ENCODE results near the gene MAGI1. TPM values are rescaled to one million over a fixed set of nuclear protein-coding genes. Genes with fewer than 3 reads are reported as not detected.

Gene MAGI1
- polyA plus RNA-seq, 3 donors = not detected

GRCh38 chr3:65659396-65659795 lies 379.3 kb downstream of the MAGI1 start:
- no peak overlapping the region for H3K4me2 ChIP-seq (replicated peaks; ENCODE audit: extremely low read depth, low read length, poor library complexity, severe bottlenecking)
- intact Hi-C loops (cut with micrococcal nuclease) = no loop called here
- no peaks in the 10 kb centered on the region for H3K4me1 Mint-ChIP-seq

GRCh38 chr3:65658401-65658800 lies 380.3 kb downstream of the MAGI1 start:
- Histone ChIP-seq H3K4me1 (ENCODE audit: control insufficient read depth in 1 of 2, insufficient read depth in 2 of 2, low read length in 2 of 2) (no peaks in the 10 kb centered on the region), H3K9me3 (replicated peaks in 1 of 2; ENCODE audit: control insufficient read depth in 1 of 2, insufficient read depth in 1 of 2, low read length in 2 of 2) (no peaks in the 10 kb centered on the region), H3K4me3 (replicated peaks in 1 of 3; ENCODE audit: low read depth in 2 of 3, low read length in 3 of 3) (no peak overlapping the region), H4K20me1 (ENCODE audit: insufficient read depth, low read length) (no peaks in the 10 kb centered on the region), H3K79me2 (ENCODE audit: insufficient read depth, low read length) (no peaks in the 10 kb centered on the region), H3K27me3 (ENCODE audit: control insufficient read depth in 2 of 2, insufficient read depth in 2 of 2, low read length in 2 of 2) (no peaks in the 10 kb centered on the region), H2AFZ (ENCODE audit: insufficient read depth, low read depth, low read length, poor library complexity, severe bottlenecking) (no peak overlapping the region), H3K4me2 (replicated peaks; ENCODE audit: extremely low read depth, low read length, poor library complexity, severe bottlenecking) (no peak overlapping the region), H3K9ac (ENCODE audit: insufficient read depth, low read length, poor library complexity, severe bottlenecking) (no peak overlapping the region), H3K36me3 (replicated peaks in 1 of 2; ENCODE audit: control insufficient read depth in 1 of 2, insufficient read depth in 2 of 2, low read length in 2 of 2) (no peaks in the 10 kb centered on the region), H3K27ac (ENCODE audit: low read depth in 1 of 2, low read length in 2 of 2) (no peak overlapping the region)
- WGBS (ENCODE audit: insufficient coverage) = no CpG with 5 or more reads among the region's 2 CpGs
- Mint-ChIP-seq H3K27ac (no peak overlapping the region), H3K36me3 (no peaks in the 10 kb centered on the region), H3K4me3 (no peak overlapping the region), H3K4me1 (no peaks in the 10 kb centered on the region), H3K27me3 (ENCODE audit: low read depth in 3 of 3) (no peaks in the 10 kb centered on the region), H3K9me3 (peaks cover 0 to 6% (median 0%) of the 10 kb centered on the region in 7 donors)
- intact Hi-C loops (cut with micrococcal nuclease) = no loop called here
- DNase-seq = no peak
- TF ChIP-seq, protein P1, sequence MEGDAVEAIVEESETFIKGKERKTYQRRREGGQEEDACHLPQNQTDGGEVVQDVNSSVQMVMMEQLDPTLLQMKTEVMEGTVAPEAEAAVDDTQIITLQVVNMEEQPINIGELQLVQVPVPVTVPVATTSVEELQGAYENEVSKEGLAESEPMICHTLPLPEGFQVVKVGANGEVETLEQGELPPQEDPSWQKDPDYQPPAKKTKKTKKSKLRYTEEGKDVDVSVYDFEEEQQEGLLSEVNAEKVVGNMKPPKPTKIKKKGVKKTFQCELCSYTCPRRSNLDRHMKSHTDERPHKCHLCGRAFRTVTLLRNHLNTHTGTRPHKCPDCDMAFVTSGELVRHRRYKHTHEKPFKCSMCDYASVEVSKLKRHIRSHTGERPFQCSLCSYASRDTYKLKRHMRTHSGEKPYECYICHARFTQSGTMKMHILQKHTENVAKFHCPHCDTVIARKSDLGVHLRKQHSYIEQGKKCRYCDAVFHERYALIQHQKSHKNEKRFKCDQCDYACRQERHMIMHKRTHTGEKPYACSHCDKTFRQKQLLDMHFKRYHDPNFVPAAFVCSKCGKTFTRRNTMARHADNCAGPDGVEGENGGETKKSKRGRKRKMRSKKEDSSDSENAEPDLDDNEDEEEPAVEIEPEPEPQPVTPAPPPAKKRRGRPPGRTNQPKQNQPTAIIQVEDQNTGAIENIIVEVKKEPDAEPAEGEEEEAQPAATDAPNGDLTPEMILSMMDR (IDR thresholded peaks at IDR 0.05) = no peak

More at GRCh38 chr3:65659396-65659795, 379.3 kb downstream of the MAGI1 start:
- Mint-ChIP-seq H3K4me3 (no peak overlapping the region), H3K36me3 (no peaks in the 10 kb centered on the region), H3K9me3 (peaks cover 0 to 6% (median 0%) of the 10 kb centered on the region in 7 donors), H3K27ac (no peak overlapping the region), H3K27me3 (ENCODE audit: low read depth in 3 of 3) (no peaks in the 10 kb centered on the region)
- 83% methylated on average over 3 of the region's 6 CpGs for WGBS (ENCODE audit: insufficient coverage)
- Histone ChIP-seq H3K4me3 (replicated peaks in 1 of 3; ENCODE audit: low read depth in 2 of 3, low read length in 3 of 3) (no peak overlapping the region), H3K9me3 (replicated peaks in 1 of 2; ENCODE audit: control insufficient read depth in 1 of 2, insufficient read depth in 1 of 2, low read length in 2 of 2) (no peaks in the 10 kb centered on the region), H2AFZ (ENCODE audit: insufficient read depth, low read depth, low read length, poor library complexity, severe bottlenecking) (no peak overlapping the region), H3K4me1 (ENCODE audit: control insufficient read depth in 1 of 2, insufficient read depth in 2 of 2, low read length in 2 of 2) (no peaks in the 10 kb centered on the region), H3K27ac (ENCODE audit: low read depth in 1 of 2, low read length in 2 of 2) (no peak overlapping the region), H4K20me1 (ENCODE audit: insufficient read depth, low read length) (no peaks in the 10 kb centered on the region), H3K79me2 (ENCODE audit: insufficient read depth, low read length) (no peaks in the 10 kb centered on the region), H3K36me3 (replicated peaks in 1 of 2; ENCODE audit: control insufficient read depth in 1 of 2, insufficient read depth in 2 of 2, low read length in 2 of 2) (no peaks in the 10 kb centered on the region), H3K9ac (ENCODE audit: insufficient read depth, low read length, poor library complexity, severe bottlenecking) (no peak overlapping the region), H3K27me3 (ENCODE audit: control insufficient read depth in 2 of 2, insufficient read depth in 2 of 2, low read length in 2 of 2) (no peaks in the 10 kb centered on the region)
- TF ChIP-seq, protein P1 (IDR thresholded peaks at IDR 0.05) = no peak
- no peak for DNase-seq

Data from CD14-positive monocyte (primary cell).